HG03196 (cell line): ENCODE data around the gene ARHGAP26.

ENCODE experiments used
- ATAC-seq: cut with Tn5 transposase; IDR thresholded peaks from one replicate; pipeline ENCODE4 v1.9.1; 2021; ENCODE audit not compliant: unreplicated experiment

Gene ARHGAP26

DNA sequence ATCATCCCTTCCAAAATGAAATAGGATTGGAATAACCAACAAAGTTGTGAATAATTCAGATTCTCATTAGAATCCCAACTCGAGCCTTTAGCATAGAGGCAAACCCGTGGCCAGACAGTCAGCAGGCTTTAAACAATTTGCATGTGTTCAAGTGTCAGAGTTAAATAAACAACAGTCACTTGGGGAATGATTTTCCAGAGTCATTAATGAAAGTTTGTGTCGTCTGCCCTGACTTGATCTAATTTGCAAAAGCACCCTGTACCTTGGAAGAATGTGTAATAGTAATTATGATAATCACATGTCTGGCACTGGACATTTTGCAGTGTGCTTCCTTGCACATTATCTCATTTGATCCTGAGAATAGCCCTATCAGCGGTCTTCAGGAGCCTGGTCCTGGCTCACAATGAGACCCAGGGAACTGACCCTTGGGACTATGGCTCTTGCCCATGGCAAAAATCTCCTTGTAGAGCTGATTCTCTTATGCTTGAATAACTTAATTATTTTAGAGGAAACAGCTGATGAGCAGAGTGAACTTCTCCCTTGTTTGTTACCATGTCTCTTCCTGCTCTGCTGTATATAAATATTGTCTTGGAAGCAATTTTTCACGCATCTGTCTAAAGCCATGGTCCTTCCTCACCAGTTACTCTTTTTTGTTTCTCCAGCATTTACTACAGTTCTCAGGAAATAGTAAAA is 360.6 kb downstream of the ARHGAP26 start:
- ATAC-seq = no peak

DNA sequence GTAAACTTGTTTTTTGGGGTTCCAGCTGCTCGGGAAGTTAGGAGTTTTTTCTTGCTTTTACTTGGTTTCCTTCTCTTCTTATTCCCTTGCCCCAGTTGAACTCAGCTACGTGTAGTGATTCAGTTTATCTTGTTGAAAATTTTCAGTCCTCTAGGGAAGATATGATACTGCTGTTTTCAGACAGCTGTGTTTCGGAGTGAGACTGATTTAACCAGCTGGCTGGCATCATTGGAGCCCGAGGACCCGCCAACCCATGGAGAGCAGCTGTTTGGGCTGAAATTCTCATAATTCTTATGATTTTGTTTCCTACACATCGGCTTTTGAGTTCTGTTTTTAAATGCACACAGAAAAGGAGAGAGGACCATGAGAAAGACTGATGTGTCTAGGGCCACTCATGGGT is 361.8 kb downstream of the ARHGAP26 start:
- no peak for ATAC-seq

DNA sequence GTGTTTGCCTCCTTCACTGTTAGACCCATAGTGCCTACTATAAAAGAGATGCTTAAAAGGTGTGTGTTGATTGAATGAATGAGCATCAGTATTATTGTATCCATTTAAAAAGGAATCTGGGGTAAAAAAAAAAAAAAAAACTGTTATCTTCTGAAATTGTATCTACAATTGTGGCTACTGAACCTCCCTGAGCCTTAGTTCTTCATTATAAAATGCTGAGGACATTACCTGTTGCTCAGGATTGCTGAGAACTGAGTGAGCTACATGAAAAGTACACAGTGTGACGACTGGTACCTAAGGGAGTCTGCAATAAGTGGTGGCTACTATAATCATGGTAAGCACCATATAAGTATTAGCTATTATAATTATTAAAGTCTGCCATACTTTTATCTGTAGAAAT is 362.6 kb downstream of the ARHGAP26 start:
- no peak for ATAC-seq

DNA sequence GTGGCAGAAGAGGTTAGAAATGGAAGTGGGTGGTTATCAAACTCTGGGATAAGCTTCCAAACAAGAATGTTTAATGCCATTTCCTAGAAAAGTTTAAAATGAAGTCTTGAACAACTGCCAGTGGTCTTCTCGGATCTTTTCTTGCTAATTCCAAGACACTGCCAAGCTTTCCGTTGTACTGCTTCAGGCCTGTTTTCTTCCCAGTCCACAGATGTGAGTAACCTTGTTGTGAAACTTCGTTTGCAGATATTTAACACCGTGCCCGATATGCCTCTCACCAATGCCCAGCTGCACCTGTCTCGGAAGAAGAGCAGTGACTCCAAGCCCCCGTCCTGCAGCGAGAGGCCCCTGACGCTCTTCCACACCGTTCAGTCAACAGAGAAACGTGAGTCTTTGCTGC is 363.5 kb downstream of the ARHGAP26 start:
- ATAC-seq = no peak

DNA sequence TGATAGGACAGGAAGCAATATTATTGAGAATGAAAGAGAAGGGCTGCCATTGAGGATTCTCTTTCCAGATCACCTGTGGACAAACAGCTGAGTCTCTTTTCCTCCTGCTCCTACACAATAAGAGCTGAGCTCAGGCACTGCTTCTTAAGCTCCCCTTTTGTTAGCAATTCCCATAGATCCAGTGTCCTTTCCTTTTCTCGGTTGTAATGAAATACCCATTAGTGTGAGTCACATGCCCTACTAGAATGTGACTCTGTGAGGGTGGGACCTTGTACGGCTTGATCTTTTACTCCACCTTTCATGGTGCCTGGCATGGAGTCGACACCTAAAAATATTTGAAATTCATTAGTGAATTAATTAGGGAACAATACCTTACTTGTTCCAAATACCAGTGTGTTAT is 364.1 kb downstream of the ARHGAP26 start:
- ATAC-seq = no peak

DNA sequence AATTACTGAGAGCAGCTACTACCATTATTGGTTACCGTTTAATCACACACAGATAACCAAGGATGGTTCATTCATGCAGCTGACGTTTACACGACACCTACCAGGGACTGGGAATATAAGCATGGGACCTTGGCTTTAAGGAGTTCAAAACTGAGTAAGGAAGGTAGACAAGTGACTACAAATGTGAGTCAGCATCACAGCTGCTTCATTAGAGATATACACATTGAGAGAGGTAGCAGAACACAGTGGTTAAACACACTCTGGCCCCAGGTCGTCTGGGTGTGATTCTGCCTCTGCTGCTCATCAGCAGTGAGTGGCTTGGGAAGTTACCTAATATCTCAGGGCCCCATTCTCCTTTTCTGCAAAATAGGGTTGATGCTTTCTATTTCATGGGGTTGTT is 364.7 kb downstream of the ARHGAP26 start:
- ATAC-seq = no peak

DNA sequence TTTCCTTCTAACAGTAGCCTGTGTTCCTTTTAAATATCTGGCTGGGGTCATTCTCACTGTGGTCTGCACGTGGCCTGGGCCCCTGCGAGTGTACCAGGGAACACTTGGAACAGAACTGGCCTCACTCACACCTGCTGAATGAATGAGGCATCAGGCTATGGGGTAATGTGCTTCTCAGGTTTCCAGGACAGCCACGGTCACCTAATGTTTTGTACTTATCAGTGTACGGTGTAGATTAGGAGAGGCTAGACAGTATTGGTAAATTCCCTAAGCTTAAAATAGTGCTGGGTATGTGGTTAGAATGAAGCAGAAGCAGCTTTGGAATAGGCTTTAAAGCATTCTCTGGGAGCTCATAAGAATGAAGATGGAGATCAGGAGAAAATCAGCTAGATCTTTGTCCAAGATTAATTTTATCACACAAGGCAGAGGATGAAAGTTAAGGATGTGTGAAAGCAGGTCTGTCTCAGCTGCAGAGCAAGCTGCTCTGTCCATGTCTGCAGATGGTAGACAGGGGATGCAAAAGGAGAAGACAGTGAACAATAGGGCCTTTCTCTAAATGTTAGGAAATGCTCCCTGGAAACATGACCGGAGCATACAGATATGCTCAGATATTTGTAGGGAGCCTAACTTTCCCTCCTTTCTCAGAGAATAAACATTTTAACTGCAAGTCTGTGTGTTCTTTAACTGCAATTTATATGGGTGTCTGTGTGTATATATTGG is 365.8 kb downstream of the ARHGAP26 start:
- ATAC-seq = no peak

DNA sequence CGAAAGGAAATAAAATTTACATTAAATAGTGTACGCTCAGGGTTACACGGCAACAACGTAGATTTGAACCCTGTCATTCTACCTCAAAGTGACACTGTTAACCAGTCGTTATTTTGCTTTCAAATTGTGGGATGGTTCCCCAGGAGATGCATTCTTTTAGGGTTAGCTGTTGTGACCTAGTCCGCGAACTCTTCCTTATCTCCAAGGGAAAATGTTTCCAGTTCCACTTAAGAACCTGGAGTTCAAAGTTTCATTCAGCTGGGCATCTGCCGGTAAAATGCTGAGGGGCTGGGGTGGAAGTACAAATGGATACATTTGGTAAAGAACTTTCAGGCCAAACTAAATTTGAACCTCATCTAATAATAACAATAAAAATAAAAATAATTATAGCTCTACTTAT is 368.7 kb downstream of the ARHGAP26 start:
- no peak for ATAC-seq

DNA sequence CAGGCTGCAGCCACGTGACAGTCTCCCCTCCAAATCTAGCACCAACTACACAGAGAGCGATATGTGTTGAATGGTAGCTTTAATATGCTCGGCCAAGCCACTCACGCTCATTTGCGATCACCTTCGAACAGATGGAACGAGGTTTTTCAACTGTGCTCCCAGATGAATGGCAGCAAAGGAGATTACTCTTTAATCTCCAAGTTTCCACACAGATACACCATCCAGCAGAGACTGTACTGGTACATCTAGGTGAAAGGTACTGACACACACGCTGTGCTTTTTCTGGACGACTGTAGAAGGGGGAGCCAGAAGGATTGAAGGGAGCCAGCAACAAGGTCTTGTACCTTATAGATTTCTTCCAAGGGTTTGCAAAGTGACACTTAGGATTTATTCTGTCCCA is 369.4 kb downstream of the ARHGAP26 start:
- ATAC-seq = no peak

DNA sequence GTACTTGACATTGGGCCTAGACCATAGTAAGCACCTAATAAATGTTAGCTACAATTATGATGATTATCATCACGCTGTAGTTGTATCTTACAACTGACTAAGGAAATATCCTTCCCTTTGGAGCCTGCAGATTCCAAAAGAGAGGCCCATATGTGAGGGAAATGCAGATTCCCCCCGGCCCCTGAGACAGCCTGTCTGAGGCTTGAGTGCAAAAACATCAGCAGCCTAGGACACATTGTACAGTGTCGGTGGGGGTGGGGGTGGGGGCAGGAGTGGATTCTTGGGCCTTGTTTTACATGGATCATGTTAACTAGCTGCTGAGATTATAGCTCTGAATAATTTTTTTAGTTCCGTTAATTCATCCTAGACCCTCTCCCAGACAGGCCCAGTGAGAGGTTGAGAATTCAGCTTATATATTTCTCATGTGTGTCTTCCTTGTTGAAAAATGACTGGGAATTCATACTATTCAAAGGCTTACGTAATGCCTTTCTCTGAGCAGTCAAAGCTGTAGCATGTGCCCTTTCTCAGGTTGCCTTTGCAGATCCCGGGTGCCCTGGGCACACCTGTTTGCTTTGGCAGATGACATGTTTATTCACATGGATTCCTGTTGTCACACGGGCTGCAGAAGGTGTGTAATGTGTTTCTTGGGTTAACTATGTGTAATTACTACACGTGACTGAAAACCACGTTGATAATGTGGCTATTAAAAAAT is 370.5 kb downstream of the ARHGAP26 start:
- ATAC-seq = no peak

DNA sequence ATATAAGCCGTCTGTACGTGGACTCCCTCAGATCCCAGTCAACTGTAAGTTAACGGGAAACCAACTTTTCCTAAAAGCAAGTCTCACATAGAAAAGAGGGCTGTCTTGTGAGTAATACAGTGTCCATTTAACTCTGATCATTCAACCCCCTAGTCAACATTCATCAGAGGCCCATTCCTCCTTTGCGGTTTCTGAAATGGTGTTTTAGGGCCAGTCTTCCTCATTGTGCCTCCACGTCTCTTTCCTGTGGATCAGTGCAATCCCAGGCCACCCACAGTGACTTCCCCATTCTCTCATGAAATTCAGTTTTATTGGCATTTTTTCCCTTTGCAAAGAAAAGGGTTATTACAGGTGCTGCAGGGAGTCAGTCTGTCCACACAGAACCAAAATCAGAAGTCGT is 371.5 kb downstream of the ARHGAP26 start:
- ATAC-seq = no peak

DNA sequence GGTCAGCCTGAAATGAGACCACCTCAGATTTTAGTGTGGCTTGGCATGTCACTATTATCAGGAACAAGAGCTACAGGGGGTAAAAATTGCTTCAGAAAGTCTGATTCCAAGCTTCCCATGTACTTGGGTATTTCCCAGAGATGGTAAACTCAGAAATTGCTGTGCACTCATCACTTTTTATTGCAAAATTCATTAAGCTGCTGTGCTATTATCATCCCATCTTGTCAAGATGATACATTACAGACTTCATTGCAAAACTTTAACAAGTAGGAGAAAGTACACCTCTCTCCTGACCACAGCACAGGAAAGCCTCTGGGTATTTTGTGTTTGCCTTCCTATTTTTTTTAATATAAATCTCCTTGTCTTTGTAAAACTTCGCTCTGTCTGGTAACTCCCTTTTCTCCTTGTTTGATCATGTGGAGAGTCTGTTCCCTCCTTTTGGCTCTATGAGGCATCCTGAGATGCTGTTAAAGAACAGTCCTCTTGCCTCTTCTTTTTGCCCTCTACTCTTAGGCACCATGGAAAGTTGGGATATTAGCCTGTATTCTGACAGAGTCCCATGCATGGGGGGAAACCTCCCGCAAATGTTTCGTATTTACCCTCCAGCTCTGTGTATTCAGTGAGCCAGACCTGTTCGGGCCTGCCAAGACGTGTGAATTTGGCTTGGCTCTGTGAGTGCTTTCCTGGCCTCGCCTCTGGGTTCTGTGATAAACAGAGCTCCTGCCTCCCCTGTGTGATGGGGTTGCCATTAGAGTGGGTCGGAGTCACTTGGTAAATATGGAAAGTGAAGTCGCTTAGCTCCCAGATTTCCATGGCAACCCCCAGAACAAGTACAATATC is 372.6 kb downstream of the ARHGAP26 start:
- no peak for ATAC-seq

DNA sequence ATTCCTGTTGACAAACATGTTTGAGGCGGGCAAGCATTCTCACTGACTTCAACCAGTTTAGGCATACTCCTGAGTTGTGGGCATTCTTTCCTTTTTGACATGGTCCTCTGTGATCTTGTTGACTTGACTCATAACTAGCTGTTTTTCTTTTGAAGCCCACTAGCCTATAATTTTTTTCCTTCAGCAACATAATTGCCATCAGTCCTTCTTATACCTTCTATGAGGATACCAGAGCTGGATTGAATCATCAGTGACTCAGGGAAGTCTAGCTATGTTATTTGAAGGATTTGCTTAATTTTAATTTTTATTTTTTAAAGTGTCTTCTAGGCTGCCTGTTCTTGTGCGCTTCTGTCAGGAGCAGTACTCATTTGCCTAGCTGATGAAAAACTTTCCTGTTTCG is 373.8 kb downstream of the ARHGAP26 start:
- no peak for ATAC-seq

DNA sequence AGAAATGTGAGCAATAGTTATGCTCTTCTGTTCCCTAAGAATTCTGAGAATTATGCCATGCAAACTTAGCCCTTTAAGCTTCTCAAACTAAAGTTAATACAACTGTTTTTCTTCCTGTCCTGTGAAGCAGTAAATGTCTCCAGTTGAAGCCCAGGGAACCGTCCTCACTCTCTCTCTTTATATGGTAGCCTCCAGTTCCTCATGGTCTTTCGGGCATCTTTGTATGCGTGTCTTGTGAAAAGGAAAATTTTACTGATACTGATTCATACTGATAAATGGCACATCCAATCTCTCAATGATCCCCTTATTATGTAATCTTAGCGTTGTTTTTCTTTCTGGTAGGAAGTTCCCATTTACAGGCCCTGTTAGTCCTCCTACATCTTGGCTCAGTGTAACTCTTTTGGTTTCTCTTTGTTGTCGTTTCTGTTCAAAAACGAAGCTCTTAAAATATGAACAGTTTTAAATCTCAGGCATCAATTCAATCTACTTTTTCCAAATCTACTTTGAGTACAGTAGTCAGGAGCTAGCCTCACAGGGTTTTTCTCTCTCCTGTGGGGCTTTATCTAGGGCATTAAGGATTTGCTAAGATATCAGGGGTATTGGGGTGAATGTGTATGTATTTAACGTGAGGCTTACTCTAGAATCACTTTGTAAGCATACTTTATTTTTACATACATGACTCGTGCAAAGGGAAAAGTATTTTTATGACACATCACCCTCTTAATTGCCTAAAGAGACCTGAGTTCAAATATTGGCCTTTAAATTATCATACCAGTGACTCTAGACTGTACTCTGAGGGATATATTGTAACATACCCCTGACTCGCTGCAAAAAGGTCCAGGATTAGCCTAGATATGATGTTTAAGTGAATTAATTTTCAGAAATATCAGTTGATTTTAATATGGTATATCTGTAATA is 375.3 kb downstream of the ARHGAP26 start:
- ATAC-seq = no peak

DNA sequence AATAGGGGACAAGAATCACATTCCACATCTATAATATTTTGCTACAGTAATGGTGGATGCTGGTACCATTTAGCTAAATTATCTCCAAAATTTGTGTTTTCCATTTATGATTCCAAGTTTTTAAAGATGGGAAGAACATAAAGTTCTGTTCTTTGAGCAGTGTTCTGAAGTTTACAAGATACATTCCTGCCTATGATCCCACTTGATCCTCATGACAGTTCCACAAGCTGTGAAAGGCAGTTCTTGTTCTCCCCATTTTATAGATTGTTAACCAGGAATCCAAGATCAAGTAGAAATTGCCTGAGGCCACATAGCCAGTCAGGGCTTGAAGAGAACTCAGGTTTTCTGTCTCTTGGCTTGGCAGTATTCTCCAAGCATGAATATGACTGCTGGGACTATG is 376.0 kb downstream of the ARHGAP26 start:
- ATAC-seq = no peak

DNA sequence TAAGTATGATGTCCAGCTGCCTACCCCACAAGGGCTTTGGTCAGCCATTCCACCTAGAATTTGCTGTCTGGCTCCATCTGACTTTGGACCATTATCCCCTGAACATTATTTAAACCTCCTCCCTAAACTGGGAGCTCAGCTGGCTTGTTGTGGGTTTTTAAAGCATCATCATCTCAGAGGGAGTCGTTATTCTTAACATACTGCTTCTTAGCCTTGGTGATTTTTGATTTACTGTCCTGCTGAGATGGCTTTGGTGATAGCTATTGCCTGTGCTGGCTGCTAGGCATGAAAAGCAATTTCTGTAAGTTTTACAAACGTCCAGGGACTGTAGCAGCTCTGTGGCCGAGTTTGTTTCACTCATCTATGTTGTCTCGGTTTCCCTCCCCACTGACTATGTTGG is 377.2 kb downstream of the ARHGAP26 start:
- no peak for ATAC-seq

DNA sequence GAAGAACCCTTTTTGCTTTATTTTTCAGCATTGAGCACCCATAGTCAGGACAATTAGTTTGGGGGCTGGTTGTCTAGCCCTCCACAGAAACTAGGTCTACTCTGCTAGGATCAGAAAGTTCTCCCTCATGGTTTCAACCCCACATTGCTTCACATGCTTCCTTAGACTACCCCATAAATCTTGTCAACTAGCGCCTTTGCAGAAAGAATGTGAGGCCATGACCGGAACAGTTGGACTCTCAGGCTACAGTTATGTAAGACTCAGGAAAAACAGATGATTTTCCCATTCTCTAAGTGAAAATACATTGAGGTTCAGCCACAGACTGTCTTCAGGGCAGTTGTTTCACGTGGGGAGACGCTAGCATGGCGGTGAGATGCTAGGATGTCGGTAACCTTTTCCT is 377.7 kb downstream of the ARHGAP26 start:
- ATAC-seq = no peak

DNA sequence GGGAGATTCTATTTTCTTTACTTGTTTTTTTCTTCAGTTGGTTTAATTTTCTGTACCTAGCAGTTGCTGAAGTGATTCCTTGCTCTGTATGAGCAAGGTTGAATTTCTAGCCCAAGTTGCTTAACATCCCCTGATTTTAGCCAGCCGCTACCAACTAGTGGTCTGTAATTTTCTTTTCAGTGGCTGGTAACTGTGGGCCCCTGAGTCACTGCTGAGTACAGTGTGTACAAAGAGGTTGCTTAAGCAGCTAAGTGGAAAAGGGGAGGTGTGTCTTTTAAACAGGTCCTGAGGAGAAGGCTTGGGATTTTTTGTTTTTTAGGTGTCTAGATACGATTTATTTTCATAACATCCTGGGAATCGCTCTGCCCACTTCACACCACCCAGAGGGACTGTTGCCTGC is 378.6 kb downstream of the ARHGAP26 start:
- ATAC-seq = no peak

DNA sequence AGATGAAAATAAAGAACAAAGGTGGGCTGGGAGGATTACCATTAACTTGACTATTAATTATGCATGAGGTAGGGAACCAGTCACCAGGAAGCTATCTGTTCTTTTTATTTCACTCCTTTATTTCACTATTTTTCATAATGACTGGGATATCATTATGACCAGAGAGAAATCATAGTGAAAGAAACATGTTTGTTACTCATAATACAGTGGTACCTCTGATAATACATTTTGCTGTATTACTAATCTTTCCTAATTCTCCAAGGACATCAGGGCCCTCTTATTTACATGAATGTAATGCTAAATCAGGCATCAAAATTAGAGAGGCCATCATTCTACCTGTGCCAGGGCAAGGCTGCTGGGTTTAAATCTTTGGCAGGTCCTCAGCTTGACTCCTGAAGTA is 379.6 kb downstream of the ARHGAP26 start:
- no peak for ATAC-seq

DNA sequence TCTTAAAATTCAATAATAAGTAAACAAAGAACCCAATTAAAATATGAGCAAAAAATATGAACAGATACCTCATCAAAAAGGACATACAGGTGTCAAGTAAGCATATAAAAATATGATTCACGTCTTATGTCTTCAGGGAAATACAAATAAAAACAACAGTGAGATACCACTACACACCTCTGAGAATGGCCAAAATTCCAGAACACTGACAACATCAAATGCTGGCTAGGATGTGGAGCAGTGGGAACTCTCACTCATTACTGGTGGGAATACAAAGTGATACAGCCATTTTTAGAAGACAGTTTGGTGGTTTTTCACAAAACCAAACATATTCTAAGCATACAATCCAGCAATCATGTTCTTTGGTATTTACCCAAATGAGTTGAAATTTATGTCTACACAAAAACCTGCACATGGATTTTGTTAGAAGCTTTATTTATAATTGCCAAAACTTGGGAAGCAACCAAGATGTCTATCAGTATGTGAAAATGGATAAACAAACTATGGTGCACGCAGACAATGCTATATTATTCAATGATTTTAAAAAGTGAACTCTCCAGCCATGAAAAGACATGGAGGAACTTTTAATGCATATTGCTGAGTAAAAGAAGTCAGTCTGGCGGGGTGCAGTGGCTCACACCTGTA is 381.0 kb downstream of the ARHGAP26 start:
- no peak for ATAC-seq
